Right lobe of liver (tissue), 6 donors: ENCODE results near the gene GRIK1. TPM values are rescaled to one million over a fixed set of nuclear protein-coding genes. Genes with fewer than 3 reads are reported as not detected.

ENCODE experiments used
- ATAC-seq, 4 donors: fragments of 200-7000 bp; cut with Tn5 transposase; one replicate each; pipeline ENCODE4 v1.9.1; 2020; ENCODE audit warnings: mild to moderate bottlenecking in 4 of 4, moderate library complexity in 4 of 4
- DNase-seq, 3 donors: peaks; one replicate each; pipeline ENCODE4 v3.0.0-alpha.2; 2020
- H3K27ac ChIP-seq, 3 donors: fragments of 200-600 bp; one replicate each; pipeline ENCODE4 v1.8.0; 2022
- H3K27me3 ChIP-seq, 2 donors: fragments of 200-600 bp; one replicate each; pipeline ENCODE4 v1.8.0; 2022
- H3K36me3 ChIP-seq, 4 donors: fragments of 200-600 bp; sonication (generic) in 1 of 4; one replicate each; pipeline versions ENCODE4 v1.5.1 to v1.8.0; 2017 to 2022; ENCODE audit warnings: control low read depth in 1 of 4
- H3K4me1 ChIP-seq, 4 donors: fragments of 200-600 bp; sonication (generic) in 1 of 4; one replicate each; pipeline versions ENCODE4 v1.5.1 to v1.8.0; 2017 to 2022; ENCODE audit warnings: control low read depth in 1 of 4
- H3K4me3 ChIP-seq, 3 donors: fragments of 200-600 bp; one replicate each; pipeline ENCODE4 v1.8.0; 2022
- H3K9me3 ChIP-seq, 4 donors: fragments of 200-600 bp; sonication (generic) in 1 of 4; one replicate each; pipeline versions ENCODE4 v1.5.1 to v1.8.0; 2017 to 2022; ENCODE audit warnings: control low read depth in 1 of 4
- POLR2A ChIP-seq: fragments of 450-650 bp; IDR thresholded peaks from one replicate; pipeline ENCODE4 v1.6.1; 2017; ENCODE audit warnings: antibody characterized with exemption, mild to moderate bottlenecking
- WGBS: methylation state at CpG from one replicate; pipeline ENCODE4 v1.1.6; 2018; ENCODE audit warnings: low coverage, low lambda C conversion rate; ENCODE audit not compliant: insufficient coverage; ENCODE audit errors: missing lambda C conversion rate; 5-methylcytosine and 5-hydroxymethylcytosine counted together
- intact Hi-C, 2 donors: fragments of 100-400 bp; cut with DNase I; formaldehyde crosslinking; loops; one replicate each; pipeline versions ENCODE4 v1.11.2 to v1.14.1; 2022
- total RNA-seq, 6 experiments: library from RNA; depleted of rRNA in 2 of 6; stranded (reverse); fragments of >200 nt in 2 of 6; fragmentation: NEBNext Ultra II Directional in 3 of 6; extraction: Animal tissue kit (Norgen Biotek cat#: 25700) in 3 of 6; gene quantifications; one replicate each; pipeline versions ENCODE4 v1.1.0 to v1.2.4, GENCODE V29; 2016 to 2023
- TF ChIP-seq, protein P1 (sequence below), 4 donors: fragments of 200-600 bp in 3 of 4; fragments of 450-650 bp in 1 of 4; IDR thresholded peaks; one replicate each; pipeline versions ENCODE4 v1.5.1 to v1.8.0; 2016 to 2022; ENCODE audit warnings: antibody characterized with exemption in 4 of 4, mild to moderate bottlenecking in 2 of 4
- donor health status: DM: no; HTN: yes; CAD: no.
- donor health status: DM: no; HTN: no; CAD: no.
- donor health status: DM: no; HTN: no; CAD: no.
- donor health status: DM: no; HTN: yes; CAD: no.
- donor health status: DM: no; HTN: yes; CAD: no.

Gene GRIK1
- total RNA-seq, 6 experiments from 2014 or later: not detected

DNA sequence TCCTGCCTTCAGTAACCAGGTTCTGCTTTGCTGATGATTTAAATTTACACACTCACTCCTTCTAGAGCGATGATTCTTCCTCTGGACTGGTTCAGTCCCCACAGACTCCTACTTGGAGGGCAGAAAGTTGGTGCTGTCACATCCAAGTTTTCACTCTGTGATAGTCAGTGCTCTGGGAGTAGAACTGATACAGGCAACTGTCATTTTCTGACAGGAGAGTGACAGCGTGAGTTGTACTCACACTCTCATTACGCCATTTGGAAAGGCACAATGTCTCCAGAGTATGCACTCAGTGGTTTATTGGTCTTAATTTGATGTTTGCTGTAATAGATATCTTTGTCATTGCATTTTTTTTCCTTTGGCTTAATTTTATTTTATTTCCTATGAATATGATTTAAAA, 96.0 kb downstream of the GRIK1 start:
- WGBS: 96% methylated on average over 3 of the region's 3 CpGs
- intact Hi-C loops: loop anchor here in 1 of 2 donors (10.0 kb wide), 1 partner anchor 359 kb away; no protein-coding TSS in a partner anchor

DNA sequence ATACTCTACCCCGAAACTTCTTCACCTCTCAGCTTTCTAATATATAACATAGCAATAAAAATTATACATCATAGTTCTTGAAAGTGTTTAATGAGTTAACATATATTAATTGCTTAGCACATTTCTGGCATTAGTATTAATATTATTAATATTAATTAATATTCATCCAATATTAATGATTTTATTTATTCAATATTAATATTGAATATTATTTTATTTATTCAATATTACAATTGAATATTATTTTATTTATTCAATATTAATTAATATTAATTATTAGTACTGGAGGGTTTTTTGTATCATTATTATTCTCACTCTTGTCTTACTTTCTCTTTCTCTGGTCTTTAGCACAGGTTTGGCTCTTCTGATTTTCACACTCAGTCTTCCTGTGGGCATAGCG, 105.2 kb downstream of the GRIK1 start:
- Histone ChIP-seq H3K9me3 (no peaks in the 10 kb centered on the region), H3K27ac (no peak overlapping the region), H3K4me1 (no peaks in the 10 kb centered on the region), H3K4me3 (no peak overlapping the region), H3K36me3 (no peaks in the 10 kb centered on the region), H3K27me3 (no peaks in the 10 kb centered on the region)
- TF ChIP-seq POLR2A: no peak
- TF ChIP-seq, protein P1, sequence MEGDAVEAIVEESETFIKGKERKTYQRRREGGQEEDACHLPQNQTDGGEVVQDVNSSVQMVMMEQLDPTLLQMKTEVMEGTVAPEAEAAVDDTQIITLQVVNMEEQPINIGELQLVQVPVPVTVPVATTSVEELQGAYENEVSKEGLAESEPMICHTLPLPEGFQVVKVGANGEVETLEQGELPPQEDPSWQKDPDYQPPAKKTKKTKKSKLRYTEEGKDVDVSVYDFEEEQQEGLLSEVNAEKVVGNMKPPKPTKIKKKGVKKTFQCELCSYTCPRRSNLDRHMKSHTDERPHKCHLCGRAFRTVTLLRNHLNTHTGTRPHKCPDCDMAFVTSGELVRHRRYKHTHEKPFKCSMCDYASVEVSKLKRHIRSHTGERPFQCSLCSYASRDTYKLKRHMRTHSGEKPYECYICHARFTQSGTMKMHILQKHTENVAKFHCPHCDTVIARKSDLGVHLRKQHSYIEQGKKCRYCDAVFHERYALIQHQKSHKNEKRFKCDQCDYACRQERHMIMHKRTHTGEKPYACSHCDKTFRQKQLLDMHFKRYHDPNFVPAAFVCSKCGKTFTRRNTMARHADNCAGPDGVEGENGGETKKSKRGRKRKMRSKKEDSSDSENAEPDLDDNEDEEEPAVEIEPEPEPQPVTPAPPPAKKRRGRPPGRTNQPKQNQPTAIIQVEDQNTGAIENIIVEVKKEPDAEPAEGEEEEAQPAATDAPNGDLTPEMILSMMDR (IDR thresholded peaks at IDR 0.05): no peak
- DNase-seq (no peak), ATAC-seq (no peak)
- 42% methylated on average over 2 of the region's 2 CpGs for WGBS
- intact Hi-C loops: no loop called here

More for the DNA sequence above, 96.0 kb downstream of the GRIK1 start:
- Histone ChIP-seq H3K9me3 (no peaks in the 10 kb centered on the region), H3K27ac (no peak overlapping the region), H3K36me3 (no peaks in the 10 kb centered on the region), H3K4me3 (no peak overlapping the region), H3K4me1 (no peaks in the 10 kb centered on the region), H3K27me3 (no peaks in the 10 kb centered on the region)
- TF ChIP-seq POLR2A: no peak
- TF ChIP-seq, protein P1 (IDR thresholded peaks at IDR 0.05): no peak
- no peak for ATAC-seq
- DNase-seq: no peak

DNA sequence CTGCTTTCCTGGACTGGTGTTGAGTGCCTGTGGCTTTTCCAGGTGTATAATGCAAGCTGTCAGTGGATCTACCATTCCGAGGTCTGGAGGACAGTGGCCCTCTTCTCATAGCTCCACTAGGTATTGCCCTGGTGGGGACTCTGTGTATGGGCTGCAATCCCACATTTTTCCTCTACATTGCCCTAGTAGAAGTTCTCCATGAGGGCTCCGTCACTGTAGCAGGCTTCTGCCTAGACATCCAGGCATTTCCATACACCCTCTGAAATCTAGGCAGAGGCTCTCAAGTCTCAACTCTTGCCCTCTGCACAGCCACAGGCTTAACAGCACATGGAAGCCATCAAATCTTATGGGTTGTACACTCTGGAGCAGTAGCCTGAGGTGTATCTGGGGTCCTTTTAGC, 107.6 kb downstream of the GRIK1 start:
- ATAC-seq (no peak), DNase-seq (no peak)
- no peaks in the 10 kb centered on the region for H3K36me3 ChIP-seq
- H3K27ac ChIP-seq: no peak overlapping the region
- no peaks in the 10 kb centered on the region for H3K27me3 ChIP-seq
- no peak overlapping the region for H3K4me3 ChIP-seq
- WGBS: 80% methylated on average over 1 of the region's 2 CpGs
- H3K9me3 ChIP-seq: no peaks in the 10 kb centered on the region
- intact Hi-C loops: no loop called here
- no peak for TF ChIP-seq POLR2A
- TF ChIP-seq, protein P1 (IDR thresholded peaks at IDR 0.05): no peak
- H3K4me1 ChIP-seq: no peaks in the 10 kb centered on the region

DNA sequence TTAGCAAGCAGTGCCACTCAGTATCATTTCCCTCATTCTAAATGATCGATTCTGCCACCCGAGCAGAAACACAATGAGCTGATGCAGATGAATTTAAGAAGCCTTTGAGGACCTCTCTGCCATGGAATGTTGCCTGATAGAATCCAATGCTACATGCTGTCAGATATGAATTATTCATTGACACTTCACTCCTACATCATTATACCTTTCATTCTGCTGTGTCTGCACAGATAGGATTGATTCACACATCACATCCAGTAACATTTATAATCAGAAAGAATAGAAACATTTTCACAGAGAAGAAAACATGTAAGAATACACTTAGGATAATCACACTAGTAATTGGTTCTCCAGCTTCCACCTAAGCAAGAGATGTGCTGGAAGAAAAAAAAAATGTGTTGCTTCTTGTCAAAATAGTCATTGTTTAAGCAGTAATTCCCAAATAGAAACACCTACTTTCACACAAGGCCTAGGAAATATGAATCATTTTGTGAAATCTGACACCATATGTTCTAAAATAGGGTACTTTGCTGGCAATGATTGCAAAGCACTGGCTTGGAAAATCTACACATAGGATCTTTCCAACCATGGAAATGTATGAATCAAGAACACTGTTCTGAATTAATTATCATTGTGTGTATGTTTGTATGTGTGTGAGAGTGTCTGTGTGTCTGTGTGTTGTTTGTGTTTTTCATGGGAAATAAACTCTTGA, 110.1 kb downstream of the GRIK1 start:
- no peak for ATAC-seq
- 79% methylated on average over 2 of the region's 2 CpGs for WGBS
- TF ChIP-seq, protein P1 (IDR thresholded peaks at IDR 0.05): no peak
- TF ChIP-seq POLR2A: no peak

More for the DNA sequence above, 110.1 kb downstream of the GRIK1 start:
- intact Hi-C loops: no loop called here
- Histone ChIP-seq H3K36me3 (no peaks in the 10 kb centered on the region), H3K4me3 (no peak overlapping the region), H3K27ac (no peak overlapping the region), H3K27me3 (no peaks in the 10 kb centered on the region), H3K4me1 (no peaks in the 10 kb centered on the region), H3K9me3 (no peaks in the 10 kb centered on the region)
- DNase-seq: no peak
